H9 (cell line): Measurements from ENCODE around the gene HDAC7. TPM values are rescaled to one million over a fixed set of nuclear protein-coding genes. Genes with fewer than 3 reads are reported as not detected.

ENCODE experiments used
- DNase-seq: peaks from one replicate; pipeline ENCODE4 v3.0.0-alpha.2; 2017
- H2AFZ ChIP-seq: one replicate; pipeline ENCODE4 v1.6.1; 2013; ENCODE audit warnings: mild to moderate bottlenecking, low read length, control low read depth, moderate library complexity
- H2AK5ac ChIP-seq: 2 replicates; pipeline ENCODE4 v1.6.1; 2013; ENCODE audit warnings: low read length, control low read depth, mixed read lengths; ENCODE audit not compliant: insufficient read length
- H2BK120ac ChIP-seq: one replicate; pipeline ENCODE4 v1.6.1; 2013; ENCODE audit warnings: low read depth, mild to moderate bottlenecking, low read length, control low read depth, inconsistent platforms; ENCODE audit not compliant: poor library complexity, severe bottlenecking
- H2BK12ac ChIP-seq: 2 replicates; pipeline ENCODE4 v1.6.1; 2013; ENCODE audit warnings: low read length, control low read depth, mixed read lengths, low read depth; ENCODE audit not compliant: insufficient read length
- H2BK15ac ChIP-seq: 2 replicates; pipeline ENCODE4 v1.6.1; 2013; ENCODE audit warnings: low read depth, low read length, control low read depth
- H2BK20ac ChIP-seq: one replicate; pipeline ENCODE4 v1.6.1; 2013; ENCODE audit warnings: low read depth, mild to moderate bottlenecking, low read length, control low read depth, inconsistent platforms; ENCODE audit not compliant: poor library complexity, severe bottlenecking
- H2BK5ac ChIP-seq: 2 replicates; pipeline ENCODE4 v1.6.1; 2013; ENCODE audit warnings: low read length, control low read depth, mixed read lengths; ENCODE audit not compliant: insufficient read length
- H3K14ac ChIP-seq: 2 replicates; pipeline ENCODE4 v1.6.1; 2013; ENCODE audit warnings: low read length, control low read depth; ENCODE audit not compliant: insufficient read depth
- H3K18ac ChIP-seq: 2 replicates; pipeline ENCODE4 v1.6.1; 2013; ENCODE audit warnings: low read depth, mild to moderate bottlenecking, mixed read lengths, low read length, control low read depth; ENCODE audit not compliant: insufficient read length
- H3K23ac ChIP-seq: 2 replicates; pipeline ENCODE4 v1.6.1; 2013; ENCODE audit warnings: low read length, control low read depth, mixed read lengths, low read depth; ENCODE audit not compliant: insufficient read length
- H3K23me2 ChIP-seq: 2 replicates; pipeline ENCODE4 v1.6.1; 2013; ENCODE audit warnings: low read depth, mild to moderate bottlenecking, mixed read lengths, low read length, control low read depth; ENCODE audit not compliant: insufficient read length, poor library complexity, severe bottlenecking
- H3K27ac ChIP-seq: 2 replicates; pipeline ENCODE4 v1.5.1; 2013; ENCODE audit warnings: low read length, control low read depth, mixed read lengths, low read depth; ENCODE audit not compliant: insufficient read length
- H3K27me3 ChIP-seq: 2 replicates; pipeline ENCODE4 v1.6.1; 2013; ENCODE audit warnings: low read length, control low read depth, inconsistent platforms; ENCODE audit not compliant: insufficient read depth
- H3K4ac ChIP-seq: 2 replicates; pipeline ENCODE4 v1.6.1; 2013; ENCODE audit warnings: low read depth, mild to moderate bottlenecking, control low read depth, inconsistent platforms, low read length, moderate library complexity
- H3K4me1 ChIP-seq: 2 replicates; pipeline ENCODE4 v1.6.1; 2013; ENCODE audit warnings: low read length, control low read depth, inconsistent platforms; ENCODE audit not compliant: insufficient read depth
- H3K4me2 ChIP-seq: 2 replicates; pipeline ENCODE4 v1.6.1; 2013; ENCODE audit warnings: low read length, control low read depth, mixed read lengths; ENCODE audit not compliant: insufficient read length, insufficient read depth
- H3K56ac ChIP-seq: 2 replicates; pipeline ENCODE4 v1.6.1; 2013; ENCODE audit warnings: low read depth, mild to moderate bottlenecking, mixed read lengths, low read length, control low read depth; ENCODE audit not compliant: insufficient read length
- H3K79me1 ChIP-seq: 2 replicates; pipeline ENCODE4 v1.6.1; 2013; ENCODE audit warnings: low read depth, mild to moderate bottlenecking, moderate library complexity, low read length, control low read depth, inconsistent platforms; ENCODE audit not compliant: insufficient read depth, poor library complexity, severe bottlenecking
- H3K79me2 ChIP-seq: 2 replicates; pipeline ENCODE4 v1.6.1; 2013; ENCODE audit warnings: low read length, control low read depth, inconsistent platforms; ENCODE audit not compliant: insufficient read depth
- H3K9ac ChIP-seq: 2 replicates; pipeline ENCODE4 v1.6.1; 2013; ENCODE audit warnings: low read length, control low read depth, mixed read lengths; ENCODE audit not compliant: insufficient read length; ENCODE audit errors: extremely low read depth
- H3K9me3 ChIP-seq: one replicate; pipeline ENCODE4 v1.6.1; 2013; ENCODE audit warnings: low read depth, low read length, inconsistent platforms; ENCODE audit not compliant: control insufficient read depth
- H3T11ph ChIP-seq: one replicate; pipeline ENCODE4 v1.6.1; 2013; ENCODE audit warnings: mild to moderate bottlenecking, low read length, control low read depth, inconsistent platforms
- H4K20me1 ChIP-seq: one replicate; pipeline ENCODE4 v1.6.1; 2013; ENCODE audit not compliant: control insufficient read depth, insufficient read length, insufficient read depth
- H4K5ac ChIP-seq: 2 replicates; pipeline ENCODE4 v1.6.1; 2013; ENCODE audit warnings: low read depth, mild to moderate bottlenecking, mixed read lengths, low read length, control low read depth; ENCODE audit not compliant: insufficient read length
- H4K8ac ChIP-seq: replicated peaks from 2 replicates; pipeline ENCODE4 v1.6.1; 2013; ENCODE audit warnings: low read length, control low read depth, mixed read lengths, low read depth; ENCODE audit not compliant: insufficient read length
- H4K91ac ChIP-seq: 2 replicates; pipeline ENCODE4 v1.6.1; 2013; ENCODE audit warnings: low read depth, mild to moderate bottlenecking, moderate library complexity, mixed read lengths, low read length, control low read depth; ENCODE audit not compliant: insufficient read length
- H3K27ac Mint-ChIP-seq, 3 experiments: 2 replicates in 2 of 3; 3 replicates in 1 of 3; pipeline ENCODE4 v1.8.0; 2020 to 2021; ENCODE audit warnings: mixed read lengths in 3 of 3, mild to moderate bottlenecking in 1 of 3, moderate library complexity in 1 of 3
- H3K27me3 Mint-ChIP-seq: 2 replicates; pipeline ENCODE4 v1.8.0; 2021; ENCODE audit warnings: low read depth, mild to moderate bottlenecking, moderate library complexity, mixed read lengths
- H3K36me3 Mint-ChIP-seq, 3 experiments: 2 replicates in 2 of 3; 3 replicates in 1 of 3; pipeline ENCODE4 v1.8.0; 2020 to 2021; ENCODE audit warnings: low read depth in 3 of 3, mixed read lengths in 3 of 3; ENCODE audit not compliant: insufficient read depth in 1 of 3
- H3K4me1 Mint-ChIP-seq, 2 experiments: 2 replicates each; pipeline ENCODE4 v1.8.0; 2020; ENCODE audit warnings: mixed read lengths in 2 of 2
- H3K4me3 Mint-ChIP-seq, 2 experiments: 2 replicates in 1 of 2; 3 replicates in 1 of 2; pipeline ENCODE4 v1.8.0; 2020 to 2021; ENCODE audit warnings: mild to moderate bottlenecking in 2 of 2, mixed read lengths in 2 of 2, moderate library complexity in 1 of 2
- H3K9me3 Mint-ChIP-seq, 2 experiments: 2 replicates in 1 of 2; 3 replicates in 1 of 2; pipeline ENCODE4 v1.8.0; 2020; ENCODE audit warnings: mild to moderate bottlenecking in 2 of 2, mixed read lengths in 2 of 2, moderate library complexity in 1 of 2
- WGBS: extraction: QIAGEN DNeasy Blood & Tissue Kit; methylation state at CpG from one replicate; pipeline ENCODE4 v1.1.7; 2013; ENCODE audit warnings: missing lambda C conversion rate, low lambda C conversion rate, mixed read lengths; ENCODE audit not compliant: insufficient read length; ENCODE audit errors: extremely low coverage; 5-methylcytosine and 5-hydroxymethylcytosine counted together
- total RNA-seq: library from RNA; stranded (reverse); gene quantifications from 2 replicates; pipeline ENCODE4 v1.2.1, GENCODE V29; 2021
- TF ChIP-seq, protein P1 (sequence below): fragments of 200-600 bp; sonication (generic); conservative IDR thresholded peaks from 3 replicates; pipeline ENCODE4 v1.8.0; 2021; ENCODE audit warnings: antibody characterized with exemption, mild to moderate bottlenecking

HDAC7 gene
- total RNA-seq, 1 experiment from 2014 or later = 72.1 TPM

DNA sequence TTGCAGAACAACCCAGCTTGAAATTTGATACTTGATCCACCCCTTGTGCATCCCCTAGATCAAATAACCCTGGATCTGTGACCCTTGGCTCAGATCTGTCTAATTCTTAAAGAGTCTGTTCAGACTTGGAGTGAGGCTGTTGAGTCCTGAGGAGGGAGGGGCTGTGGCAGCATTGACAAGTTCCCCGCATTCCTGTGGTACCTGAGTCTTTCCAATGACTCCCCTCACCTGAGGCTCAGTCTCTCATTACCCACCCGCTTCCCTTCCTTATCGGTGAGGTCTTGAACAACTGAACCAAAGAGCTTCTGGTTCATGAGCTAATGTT is 16.1 kb upstream of the HDAC7 start:
- Histone ChIP-seq H2BK5ac (no peak overlapping the region), H3K23ac (no peak overlapping the region), H3K79me1 (no peaks in the 10 kb centered on the region), H2BK12ac (no peak overlapping the region), H3K27me3 (no peaks in the 10 kb centered on the region), H3K4ac (no peak overlapping the region), H3K14ac (no peak overlapping the region), H2BK15ac (no peak overlapping the region), H4K5ac (no peak overlapping the region), H3K27ac (no peak overlapping the region), H2AK5ac (no peak overlapping the region), H2BK20ac (no peak overlapping the region), H4K8ac (no peak overlapping the region), H3K9me3 (no peaks in the 10 kb centered on the region), H3K18ac (no peak overlapping the region), H4K91ac (no peak overlapping the region), H2BK120ac (no peak overlapping the region), H3K23me2 (no peaks in the 10 kb centered on the region), H3K56ac (no peak overlapping the region), H2AFZ (no peak overlapping the region), H3K9ac (no peak overlapping the region), H3K4me2 (no peak overlapping the region), H3K4me1 (peaks cover 4% of the 10 kb centered on the region; the same call in 1 of the 2 replicates), H3T11ph (no peak overlapping the region), H3K79me2 (no peaks in the 10 kb centered on the region), H4K20me1 (no peaks in the 10 kb centered on the region)
- peaks cover 18 to 35% of the 10 kb centered on the region in 2 experiments for H3K4me1 Mint-ChIP-seq
- peak; percentile 25 for DNase-seq
- peaks cover 9% of the 10 kb centered on the region; the same call in 1 of the 2 replicates for H3K27me3 Mint-ChIP-seq
- H3K36me3 Mint-ChIP-seq = no peaks in the 10 kb centered on the region
- TF ChIP-seq, protein P1, sequence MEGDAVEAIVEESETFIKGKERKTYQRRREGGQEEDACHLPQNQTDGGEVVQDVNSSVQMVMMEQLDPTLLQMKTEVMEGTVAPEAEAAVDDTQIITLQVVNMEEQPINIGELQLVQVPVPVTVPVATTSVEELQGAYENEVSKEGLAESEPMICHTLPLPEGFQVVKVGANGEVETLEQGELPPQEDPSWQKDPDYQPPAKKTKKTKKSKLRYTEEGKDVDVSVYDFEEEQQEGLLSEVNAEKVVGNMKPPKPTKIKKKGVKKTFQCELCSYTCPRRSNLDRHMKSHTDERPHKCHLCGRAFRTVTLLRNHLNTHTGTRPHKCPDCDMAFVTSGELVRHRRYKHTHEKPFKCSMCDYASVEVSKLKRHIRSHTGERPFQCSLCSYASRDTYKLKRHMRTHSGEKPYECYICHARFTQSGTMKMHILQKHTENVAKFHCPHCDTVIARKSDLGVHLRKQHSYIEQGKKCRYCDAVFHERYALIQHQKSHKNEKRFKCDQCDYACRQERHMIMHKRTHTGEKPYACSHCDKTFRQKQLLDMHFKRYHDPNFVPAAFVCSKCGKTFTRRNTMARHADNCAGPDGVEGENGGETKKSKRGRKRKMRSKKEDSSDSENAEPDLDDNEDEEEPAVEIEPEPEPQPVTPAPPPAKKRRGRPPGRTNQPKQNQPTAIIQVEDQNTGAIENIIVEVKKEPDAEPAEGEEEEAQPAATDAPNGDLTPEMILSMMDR = no peak
- WGBS = no CpG with 5 or more reads among the region's 3 CpGs
- no peaks in the 10 kb centered on the region; a peak in 2 of 5 replicates for H3K9me3 Mint-ChIP-seq
- H3K27ac Mint-ChIP-seq = no peak overlapping the region; a peak in 1 of 7 replicates
- H3K4me3 Mint-ChIP-seq = no peak overlapping the region
